ENCODE measurements around the gene TXK. TPM values are rescaled to one million over a fixed set of nuclear protein-coding genes. Genes with fewer than 3 reads are reported as not detected.

Gene TXK
- total and polyA plus RNA-seq, 10 of the 15 experiments (the other 5 are each of a cell fraction or from before 2014, with no cell fraction given) = 0.44 to 2.9 (median 1.4) TPM

DNA sequence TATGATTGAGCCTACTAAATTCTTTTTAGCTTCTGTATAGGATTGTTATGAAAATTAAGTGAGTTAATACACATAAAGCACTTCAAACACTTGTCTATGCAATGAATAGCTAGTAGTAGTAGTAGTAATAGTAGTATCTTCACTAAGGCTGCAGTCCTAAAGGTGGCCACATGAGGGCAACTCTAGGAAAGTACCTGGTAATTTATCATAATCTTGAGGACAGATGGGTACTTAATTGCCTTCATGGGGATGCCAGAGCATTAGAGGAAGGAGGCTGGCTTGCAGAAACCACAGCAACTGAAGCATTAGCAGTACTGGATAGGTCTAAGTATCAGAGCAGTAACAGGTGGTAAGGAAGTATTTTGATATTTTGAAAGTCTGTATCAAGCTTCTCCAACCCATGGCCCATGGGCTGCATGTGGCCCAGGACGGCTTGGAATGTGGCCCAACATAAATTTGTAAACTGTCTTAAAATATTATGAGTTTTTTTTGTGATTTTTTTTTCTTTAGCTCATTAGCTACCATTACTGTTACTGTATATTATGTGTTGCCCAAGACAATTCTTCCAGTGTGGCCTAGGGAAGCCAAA, 100.1 kb downstream of the TXK start:
- BruUV-seq (replicated peaks) = no TSS peak
- no peak for FAIRE-seq
- H3K27ac ChIP-seq (ENCODE audit: control insufficient read depth, insufficient read depth) = peak overlapping the region; percentile 20; the same call in 1 of the 2 replicates
- TF ChIP-seq TCF7 (IDR thresholded peaks at IDR 0.05; ENCODE audit: borderline replicate concordance) (no peak), BMI1 (IDR thresholded peaks at IDR 0.05; ENCODE audit: borderline replicate concordance) (no peak), NFXL1 (IDR thresholded peaks at IDR 0.05; ENCODE audit: borderline replicate concordance) (no peak), SMARCA5 (IDR thresholded peaks at IDR 0.05) (no peak), MAX (IDR thresholded peaks at IDR 0.05; ENCODE audit: low read depth, low read length) (no peak), CTCF (IDR thresholded peaks at IDR 0.05 in 2 of 3, conservative IDR thresholded peaks at IDR 0.05 in 1 of 3; ENCODE audit: control insufficient read depth in 2 of 3, extremely low read depth in 1 of 3, insufficient read depth in 1 of 3, low read depth in 3 of 3, low read length in 3 of 3) (peak; percentile 45 to 63 (median 60)), POLR2AphosphoS5 (IDR thresholded peaks at IDR 0.05; ENCODE audit: low read length) (no peak), IKZF2 (IDR thresholded peaks at IDR 0.05) (0 out of 4 replicates have a peak, but pooled peaks have one; percentile 30 to 33), ESRRA (IDR thresholded peaks at IDR 0.05; ENCODE audit: low read length) (no peak), IKZF1 (conservative IDR thresholded peaks at IDR 0.05) (peak; percentile 45; the same call in 1 of the 2 replicates), MTA2 (IDR thresholded peaks at IDR 0.05; ENCODE audit: low read depth) (peak; percentile 78), ATF7 (IDR thresholded peaks at IDR 0.05; ENCODE audit: low read depth) (peak; percentile 32; the same call in 1 of the 2 replicates), FOXM1 (IDR thresholded peaks at IDR 0.05; ENCODE audit: low read depth, low read length) (no peak), SMC3 (IDR thresholded peaks at IDR 0.05; ENCODE audit: borderline replicate concordance, low read length) (peak; percentile 55; the same call in 1 of the 2 replicates), EED (IDR thresholded peaks at IDR 0.05; ENCODE audit: low read depth) (0 out of 2 replicates have a peak, but pooled peaks have one; percentile 21), RAD21 (IDR thresholded peaks at IDR 0.05; ENCODE audit: insufficient read depth, low read depth, low read length) (peak; percentile 56)
- TF ChIP-seq, protein P1, sequence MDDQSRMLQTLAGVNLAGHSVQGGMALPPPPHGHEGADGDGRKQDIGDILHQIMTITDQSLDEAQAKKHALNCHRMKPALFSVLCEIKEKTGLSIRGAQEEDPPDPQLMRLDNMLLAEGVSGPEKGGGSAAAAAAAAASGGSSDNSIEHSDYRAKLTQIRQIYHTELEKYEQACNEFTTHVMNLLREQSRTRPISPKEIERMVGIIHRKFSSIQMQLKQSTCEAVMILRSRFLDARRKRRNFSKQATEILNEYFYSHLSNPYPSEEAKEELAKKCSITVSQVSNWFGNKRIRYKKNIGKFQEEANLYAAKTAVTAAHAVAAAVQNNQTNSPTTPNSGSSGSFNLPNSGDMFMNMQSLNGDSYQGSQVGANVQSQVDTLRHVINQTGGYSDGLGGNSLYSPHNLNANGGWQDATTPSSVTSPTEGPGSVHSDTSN (IDR thresholded peaks at IDR 0.05; ENCODE audit: insufficient replicate concordance, low read depth, low read length) = peak; percentile 82
- TF ChIP-seq, protein P2, sequence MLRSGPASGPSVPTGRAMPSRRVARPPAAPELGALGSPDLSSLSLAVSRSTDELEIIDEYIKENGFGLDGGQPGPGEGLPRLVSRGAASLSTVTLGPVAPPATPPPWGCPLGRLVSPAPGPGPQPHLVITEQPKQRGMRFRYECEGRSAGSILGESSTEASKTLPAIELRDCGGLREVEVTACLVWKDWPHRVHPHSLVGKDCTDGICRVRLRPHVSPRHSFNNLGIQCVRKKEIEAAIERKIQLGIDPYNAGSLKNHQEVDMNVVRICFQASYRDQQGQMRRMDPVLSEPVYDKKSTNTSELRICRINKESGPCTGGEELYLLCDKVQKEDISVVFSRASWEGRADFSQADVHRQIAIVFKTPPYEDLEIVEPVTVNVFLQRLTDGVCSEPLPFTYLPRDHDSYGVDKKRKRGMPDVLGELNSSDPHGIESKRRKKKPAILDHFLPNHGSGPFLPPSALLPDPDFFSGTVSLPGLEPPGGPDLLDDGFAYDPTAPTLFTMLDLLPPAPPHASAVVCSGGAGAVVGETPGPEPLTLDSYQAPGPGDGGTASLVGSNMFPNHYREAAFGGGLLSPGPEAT (IDR thresholded peaks at IDR 0.05; ENCODE audit: low read depth) = peak; percentile 72

More for the DNA sequence above, 100.1 kb downstream of the TXK start:
- Histone ChIP-seq H4K20me1 (ENCODE audit: control insufficient read depth, insufficient read depth) (no peaks in the 10 kb centered on the region), H3K9ac (ENCODE audit: control insufficient read depth, insufficient read depth, low read length) (no peak overlapping the region), H3K36me3 (ENCODE audit: control insufficient read depth in 2 of 2, insufficient read depth in 2 of 2, low read length in 1 of 2) (no peaks in the 10 kb centered on the region), H3K4me1 (ENCODE audit: control insufficient read depth, insufficient read depth, low read length) (peaks cover 48% of the 10 kb centered on the region), H2AFZ (ENCODE audit: control insufficient read depth, low read depth, low read length) (no peak overlapping the region), H3K79me2 (ENCODE audit: control insufficient read depth, insufficient read depth, low read length) (no peaks in the 10 kb centered on the region), H3K9me3 (replicated peaks; ENCODE audit: control insufficient read depth, insufficient read depth, low read length) (peaks cover 2% of the 10 kb centered on the region; the same call in 1 of the 3 replicates), H3K4me2 (ENCODE audit: control insufficient read depth, insufficient read depth) (no peak overlapping the region), H3K4me3 (no peak overlapping the region), H3K27me3 (replicated peaks in 1 of 2; ENCODE audit: control insufficient read depth in 2 of 2, insufficient read depth in 2 of 2, low read length in 1 of 2) (no peaks in the 10 kb centered on the region)
- ATAC-seq (peak; percentile 74), DNase-seq (ENCODE audit: low read depth, low spot score) (no peak)
- WGBS (ENCODE audit: insufficient coverage, insufficient replicate concordance, low lambda C conversion rate, missing lambda C conversion rate) = 96% methylated on average over 1 of the region's 1 CpG
- in situ Hi-C loops (cut with MboI) (no loop called here), intact Hi-C loops (cut with micrococcal nuclease; ENCODE audit: unreplicated experiment) (loop anchor here (1.0 to 10.0 kb wide), 2 partner anchors 53 to 539 kb away; no protein-coding TSS in a partner anchor)
- SMC1A ChIA-PET (ENCODE audit: uncharacterized antibody, unreplicated experiment) = interaction anchor here (0.6 to 11.8 kb wide), 21 partner anchors 8 to 262 kb away, joined by 3 to 268 read pairs (median 5); no protein-coding TSS in a partner anchor
- RAD21 ChIA-PET (ENCODE audit: unreplicated experiment) = interaction anchor here (0.7 to 7.2 kb wide), 10 partner anchors 8 to 75 kb away, joined by 3 to 121 read pairs (median 4); no protein-coding TSS in a partner anchor
- CTCF ChIA-PET = interaction anchor here (0.6 to 9.8 kb wide), 18 partner anchors 9 to 179 kb away, joined by 3 to 158 read pairs (median 6); no protein-coding TSS in a partner anchor
- POLR2A ChIA-PET = interaction anchor here (1.0 to 6.1 kb wide), 7 partner anchors 9 to 177 kb away, joined by 3 to 38 read pairs (median 6); no protein-coding TSS in a partner anchor

Measured in GM12878 (cell line).